PC-9 (cell line): ENCODE results near the gene CRYGN.

ENCODE experiments used
- EZH2 ChIP-seq: fragments of 200-600 bp; sonication (generic); IDR thresholded peaks from 2 replicates; pipeline ENCODE4 v1.8.0; 2017; ENCODE audit warnings: antibody characterized with exemption, low read depth
- TF ChIP-seq, protein P1 (sequence below): fragments of 200-600 bp; sonication (generic); conservative IDR thresholded peaks from 2 replicates; pipeline ENCODE4 v1.6.1; 2017; ENCODE audit warnings: mixed run types, antibody characterized with exemption, mild to moderate bottlenecking, moderate library complexity

DNA sequence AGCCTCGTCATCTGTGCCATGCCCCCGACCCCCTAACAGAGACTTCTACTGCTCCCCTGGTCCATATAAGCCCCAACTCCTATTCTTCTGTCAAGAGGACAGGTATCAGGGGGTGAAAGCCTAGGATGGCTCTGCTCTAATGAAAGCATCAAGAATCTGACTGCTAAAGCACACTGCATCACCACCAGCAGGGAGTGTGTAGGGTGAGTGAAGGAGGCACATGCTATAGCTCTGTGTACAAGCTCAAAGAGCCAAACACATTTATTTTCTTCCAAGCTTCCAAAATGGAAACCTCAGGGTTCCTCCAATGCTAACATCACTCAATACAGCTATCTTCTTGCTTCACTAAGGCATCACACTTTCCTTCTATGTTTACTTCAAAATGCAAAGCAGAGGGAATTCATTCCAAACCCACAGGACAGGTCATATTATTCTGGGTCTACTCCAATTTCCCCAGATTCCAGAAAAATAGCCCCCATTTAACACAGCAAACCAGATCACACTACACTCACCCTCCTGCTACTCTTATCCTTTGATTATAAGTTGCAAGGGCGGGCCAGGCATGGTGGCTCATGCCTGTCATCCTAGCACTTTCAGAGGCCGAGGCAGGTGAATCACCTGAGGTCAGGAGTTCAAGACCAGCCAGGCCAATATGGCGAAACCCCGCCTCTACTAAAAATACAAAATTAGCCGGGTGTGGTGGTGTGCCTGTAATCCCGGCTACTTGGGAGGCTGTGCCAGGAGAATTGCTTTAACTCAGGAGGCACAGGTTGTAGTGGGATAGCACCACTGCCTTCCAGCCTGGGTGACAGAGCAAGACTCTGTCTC lies 43.2 kb upstream of the CRYGN start:
- TF ChIP-seq, protein P1, sequence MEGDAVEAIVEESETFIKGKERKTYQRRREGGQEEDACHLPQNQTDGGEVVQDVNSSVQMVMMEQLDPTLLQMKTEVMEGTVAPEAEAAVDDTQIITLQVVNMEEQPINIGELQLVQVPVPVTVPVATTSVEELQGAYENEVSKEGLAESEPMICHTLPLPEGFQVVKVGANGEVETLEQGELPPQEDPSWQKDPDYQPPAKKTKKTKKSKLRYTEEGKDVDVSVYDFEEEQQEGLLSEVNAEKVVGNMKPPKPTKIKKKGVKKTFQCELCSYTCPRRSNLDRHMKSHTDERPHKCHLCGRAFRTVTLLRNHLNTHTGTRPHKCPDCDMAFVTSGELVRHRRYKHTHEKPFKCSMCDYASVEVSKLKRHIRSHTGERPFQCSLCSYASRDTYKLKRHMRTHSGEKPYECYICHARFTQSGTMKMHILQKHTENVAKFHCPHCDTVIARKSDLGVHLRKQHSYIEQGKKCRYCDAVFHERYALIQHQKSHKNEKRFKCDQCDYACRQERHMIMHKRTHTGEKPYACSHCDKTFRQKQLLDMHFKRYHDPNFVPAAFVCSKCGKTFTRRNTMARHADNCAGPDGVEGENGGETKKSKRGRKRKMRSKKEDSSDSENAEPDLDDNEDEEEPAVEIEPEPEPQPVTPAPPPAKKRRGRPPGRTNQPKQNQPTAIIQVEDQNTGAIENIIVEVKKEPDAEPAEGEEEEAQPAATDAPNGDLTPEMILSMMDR = no peak
- TF ChIP-seq EZH2 = no peak
